ENCODE measurements around the gene DTD2.

- TF ChIP-seq CTCF (conservative IDR thresholded peaks at IDR 0.05; ENCODE audit: low read length) (no peak), EZH2phosphoT487 (IDR thresholded peaks at IDR 0.05; ENCODE audit: borderline replicate concordance) (no peak)
Observed at GRCh38 chr14:31479027-31479426, 21.7 kb upstream of the DTD2 start.

Measured in Loucy (cell line).